Esophagus muscularis mucosa (tissue), 4 donors: Measurements from ENCODE around the gene SLC25A24. TPM values are rescaled to one million over a fixed set of nuclear protein-coding genes. Genes with fewer than 3 reads are reported as not detected.
A peak's percentile ranks its signal among the peaks of the same experiment; 100 is the strongest.

Source experiments
- DNase-seq: peaks from one replicate; pipeline ENCODE4 v3.0.0-alpha.2; 2017; ENCODE audit errors: extremely low spot score
- H3K27ac ChIP-seq, 4 donors: fragments of 200-600 bp; sonication (generic); replicated peaks in 1 of 4; 1 replicate in 3 of 4; 2 replicates in 1 of 4; pipeline ENCODE4 v1.5.1; 2016 to 2019; ENCODE audit warnings: mild to moderate bottlenecking in 1 of 4
- H3K27me3 ChIP-seq, 4 donors: fragments of 200-600 bp; sonication (generic); one replicate each; pipeline versions ENCODE4 v1.5.1 to v1.6.0; 2016 to 2019
- H3K36me3 ChIP-seq, 4 donors: fragments of 200-600 bp; sonication (generic); one replicate each; pipeline ENCODE4 v1.5.1; 2016 to 2019
- H3K4me1 ChIP-seq, 4 donors: fragments of 200-600 bp; sonication (generic); one replicate each; pipeline ENCODE4 v1.5.1; 2016 to 2019
- H3K4me3 ChIP-seq, 4 donors: fragments of 200-600 bp; sonication (generic); 1 replicate in 2 of 4; 2 replicates in 2 of 4; pipeline ENCODE4 v1.5.1; 2016 to 2019; ENCODE audit warnings: mild to moderate bottlenecking in 4 of 4, moderate library complexity in 1 of 4
- H3K9me3 ChIP-seq, 4 donors: fragments of 200-600 bp; sonication (generic); 1 replicate in 3 of 4; 2 replicates in 1 of 4; pipeline ENCODE4 v1.5.1; 2016 to 2019
- CTCF ChIP-seq, 3 experiments: fragments of 200-600 bp in 2 of 3; fragments of 450-650 bp in 1 of 3; sonication (generic) in 2 of 3; IDR thresholded peaks; one replicate each; pipeline ENCODE4 v1.5.1; 2017 to 2019; ENCODE audit warnings: antibody characterized with exemption in 3 of 3, mild to moderate bottlenecking in 2 of 3, moderate library complexity in 1 of 3
- EP300 ChIP-seq: sonication (generic); formaldehyde crosslinking; IDR thresholded peaks from one replicate; pipeline ENCODE4 v1.6.1; 2017; ENCODE audit warnings: antibody characterized with exemption
- POLR2A ChIP-seq: fragments of 450-650 bp; IDR thresholded peaks from one replicate; pipeline ENCODE4 v1.6.1; 2017; ENCODE audit warnings: antibody characterized with exemption, moderate library complexity, mild to moderate bottlenecking, low read depth
- POLR2AphosphoS5 ChIP-seq, 2 donors: sonication (generic); formaldehyde crosslinking; IDR thresholded peaks; one replicate each; pipeline ENCODE4 v1.6.1; 2017; ENCODE audit warnings: antibody characterized with exemption in 2 of 2
- WGBS: methylation state at CpG from one replicate; pipeline ENCODE4 v1.1.5; 2018; 5-methylcytosine and 5-hydroxymethylcytosine counted together
- intact Hi-C: fragments of 100-400 bp; cut with DNase I; formaldehyde crosslinking; loops from one replicate; pipeline ENCODE4 v1.15.1; 2023
- total RNA-seq, 4 donors: library from RNA; depleted of rRNA; stranded (reverse); fragments of >200 nt; gene quantifications; one replicate each; pipeline versions ENCODE4 v1.1.0 to v1.2.1, GENCODE V29; 2016

The SLC25A24 gene
- total RNA-seq, 4 donors from 2014 or later, result 22.6 to 31.7 (median 24.0) TPM

DNA sequence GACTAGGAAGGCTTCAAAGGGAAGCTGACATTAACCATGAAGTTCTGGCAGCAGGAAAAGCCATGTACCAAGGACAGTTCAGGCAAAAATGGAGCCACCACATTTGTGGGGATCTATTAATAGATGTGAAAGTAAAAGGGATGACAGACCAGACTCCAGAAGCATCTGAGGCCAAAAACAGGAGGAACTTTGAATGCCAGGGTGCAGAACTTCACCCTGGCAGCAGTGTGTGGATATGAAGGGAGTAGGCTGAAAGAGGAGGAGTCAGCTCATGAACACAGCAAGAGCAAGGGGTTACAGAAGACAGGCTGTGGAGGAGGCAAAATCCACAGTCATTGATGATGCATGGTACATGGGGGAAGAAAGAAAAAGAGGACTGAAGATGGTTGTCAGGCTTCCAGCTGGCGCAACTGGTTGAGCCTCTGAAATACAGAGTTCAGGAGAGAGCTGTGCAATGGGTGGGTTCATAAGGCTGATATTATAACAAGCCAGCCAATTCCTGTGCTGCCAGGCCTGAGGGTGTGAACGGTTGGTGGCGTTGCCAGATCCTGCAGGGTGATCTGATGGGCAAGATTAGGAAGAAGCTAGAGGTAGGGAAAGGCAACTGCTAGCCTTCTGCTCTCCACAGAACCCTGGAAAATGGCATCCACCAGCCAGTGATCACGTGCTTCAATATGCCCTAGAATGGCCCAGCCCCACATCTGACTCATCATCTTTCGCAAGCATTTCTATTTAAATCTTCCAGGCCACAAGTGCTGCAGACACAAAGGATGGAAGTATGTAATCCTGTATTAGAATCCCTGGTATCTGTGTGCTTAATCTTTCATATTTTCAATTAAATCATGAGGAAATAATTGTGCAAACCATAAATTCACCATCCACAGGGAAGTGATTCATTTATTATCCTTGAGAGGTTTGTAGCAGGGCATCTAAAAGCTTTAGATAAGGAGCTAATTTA lies 81.9 kb downstream of the SLC25A24 start:
- Histone ChIP-seq H3K4me3 (no peak overlapping the region), H3K27me3 (no peaks in the 10 kb centered on the region), H3K9me3 (no peaks in the 10 kb centered on the region), H3K36me3 (no peaks in the 10 kb centered on the region), H3K27ac (no peak overlapping the region), H3K4me1 (peaks cover 4 to 15% (median 9%) of the 10 kb centered on the region in 4 donors)
- no peak for TF ChIP-seq CTCF (IDR thresholded peaks at IDR 0.05)
- TF ChIP-seq EP300, result no peak
- TF ChIP-seq POLR2AphosphoS5 (IDR thresholded peaks at IDR 0.05), result no peak
- no peak for TF ChIP-seq POLR2A
- DNase-seq, result peak; percentile 72
- intact Hi-C loops, result no loop called here
- WGBS, result 76% methylated on average over 5 of the region's 5 CpGs

DNA sequence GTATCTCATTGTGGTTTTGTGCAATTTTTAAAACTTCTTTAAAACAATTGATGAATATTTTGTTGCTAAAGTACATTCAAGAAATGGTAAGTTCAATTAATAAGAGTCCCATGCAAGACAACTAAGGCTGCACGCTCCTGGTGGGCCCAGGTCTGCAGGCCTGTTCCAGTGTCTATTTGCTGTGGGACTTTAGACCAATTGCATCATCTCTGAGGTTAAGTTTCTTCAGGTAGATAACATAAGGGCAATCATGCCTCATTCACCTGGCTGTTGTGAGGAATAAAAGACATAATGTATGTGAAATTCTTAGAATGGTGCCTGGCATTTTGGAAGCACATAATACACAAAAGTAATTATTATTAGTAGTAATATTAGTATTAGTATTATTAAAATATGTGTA lies 82.9 kb downstream of the SLC25A24 start:
- H3K4me3 ChIP-seq, result no peak overlapping the region
- no peak for DNase-seq
- no peaks in the 10 kb centered on the region for H3K9me3 ChIP-seq
- H3K4me1 ChIP-seq, result peaks cover 4 to 15% (median 9%) of the 10 kb centered on the region in 4 donors
- WGBS, result 100% methylated on average over 1 of the region's 1 CpG
- H3K27ac ChIP-seq, result no peak overlapping the region
- no peaks in the 10 kb centered on the region for H3K36me3 ChIP-seq
- TF ChIP-seq CTCF (IDR thresholded peaks at IDR 0.05) (no peak), EP300 (no peak), POLR2AphosphoS5 (IDR thresholded peaks at IDR 0.05) (no peak), POLR2A (no peak)
- no peaks in the 10 kb centered on the region for H3K27me3 ChIP-seq
- intact Hi-C loops, result no loop called here

- WGBS, result 67% methylated on average over 4 of the region's 4 CpGs
- H3K27me3 ChIP-seq, result no peaks in the 10 kb centered on the region
- TF ChIP-seq POLR2A (no peak), CTCF (IDR thresholded peaks at IDR 0.05) (no peak), POLR2AphosphoS5 (IDR thresholded peaks at IDR 0.05) (no peak), EP300 (no peak)
These were observed 86.0 kb downstream of the SLC25A24 start for GRCh38 chr1:108114033-108114599.

DNA sequence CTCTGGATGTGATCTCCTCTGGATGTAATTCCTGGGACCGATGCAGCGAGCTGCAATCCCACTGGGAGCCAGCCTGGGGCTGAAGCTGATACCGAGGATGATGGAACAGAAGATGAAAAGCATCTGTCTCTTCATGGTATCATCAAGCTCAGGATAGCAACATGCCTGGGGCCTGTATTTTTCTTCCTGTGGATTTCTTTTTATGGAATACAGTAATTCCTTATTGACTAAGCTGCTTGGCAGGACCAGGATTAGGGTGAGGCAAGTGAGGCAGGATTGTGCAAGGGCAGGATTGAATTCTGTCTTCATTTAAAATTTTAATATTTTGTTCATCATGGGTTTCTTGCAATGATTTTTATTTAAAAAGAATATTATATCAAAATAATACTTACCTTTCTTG lies 86.6 kb downstream of the SLC25A24 start:
- TF ChIP-seq EP300 (no peak), CTCF (IDR thresholded peaks at IDR 0.05) (no peak), POLR2A (no peak), POLR2AphosphoS5 (IDR thresholded peaks at IDR 0.05) (no peak)
- no peak for DNase-seq
- Histone ChIP-seq H3K4me3 (no peak overlapping the region), H3K27ac (no peak overlapping the region), H3K4me1 (peaks cover 4 to 8% (median 7%) of the 10 kb centered on the region in 4 donors), H3K9me3 (no peaks in the 10 kb centered on the region), H3K27me3 (no peaks in the 10 kb centered on the region), H3K36me3 (no peaks in the 10 kb centered on the region)
- 41% methylated on average over 3 of the region's 3 CpGs for WGBS
- intact Hi-C loops, result no loop called here

More at GRCh38 chr1:108114033-108114599, 86.0 kb downstream of the SLC25A24 start:
- no peak overlapping the region for H3K27ac ChIP-seq
- no peak overlapping the region for H3K4me3 ChIP-seq
- H3K4me1 ChIP-seq, result peaks cover 4 to 13% (median 9%) of the 10 kb centered on the region in 4 donors
- no peak for DNase-seq
- H3K36me3 ChIP-seq, result no peaks in the 10 kb centered on the region
- intact Hi-C loops, result no loop called here
- H3K9me3 ChIP-seq, result no peaks in the 10 kb centered on the region
